Activated naive CD4-positive, alpha-beta T cell (primary cell): ENCODE results near the gene C17orf67.

Experiments used
- DNase-seq, 4 experiments: peaks; one replicate each; lab custom pipeline; 2025; lab: John Stamatoyannopoulos, UW

Gene C17orf67

DNA sequence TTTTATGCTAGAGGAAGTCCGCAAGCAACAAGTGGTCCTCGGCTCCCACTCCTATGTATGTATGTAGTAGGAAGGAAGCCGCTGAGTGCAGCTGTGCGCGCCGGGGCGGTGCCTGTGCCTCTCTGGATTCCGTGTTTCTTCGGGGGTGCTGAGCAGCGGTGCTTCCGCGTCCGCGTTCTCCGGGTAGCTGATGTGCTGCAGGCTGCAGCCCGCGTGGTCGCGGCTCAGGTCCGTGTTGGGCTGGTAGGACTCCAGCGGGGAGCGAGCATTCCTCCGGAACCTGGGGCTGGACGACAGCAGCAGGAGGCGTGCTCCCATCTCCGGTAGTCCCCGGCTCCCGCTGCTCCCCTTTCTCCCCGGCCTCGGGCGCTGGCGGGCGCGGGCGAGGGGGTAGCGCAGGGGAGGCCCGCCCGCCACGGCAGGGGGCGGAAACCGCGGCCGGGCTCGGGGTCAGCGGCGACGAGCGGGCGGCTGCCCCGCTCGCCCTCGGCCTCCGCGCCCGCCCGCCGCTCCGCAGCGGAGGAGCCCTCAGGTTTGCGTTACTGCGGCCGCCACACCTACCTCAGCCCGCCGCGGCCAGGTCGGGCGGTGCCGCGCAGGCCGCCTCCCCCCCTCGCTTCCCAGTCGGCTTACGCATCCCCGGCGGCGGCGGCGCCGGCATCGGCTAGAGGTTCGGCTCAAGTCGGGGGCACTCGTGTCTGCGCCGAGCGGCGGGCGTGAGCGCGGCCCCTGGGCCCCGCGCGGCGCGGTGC, 487 bp downstream of the C17orf67 start:
- DNase-seq, result peak; percentile 29 to 74 (median 62)

- DNase-seq, result no peak
Observed at GRCh38 chr17:56832446-56832845, 1.3 kb downstream of the C17orf67 start.

DNA sequence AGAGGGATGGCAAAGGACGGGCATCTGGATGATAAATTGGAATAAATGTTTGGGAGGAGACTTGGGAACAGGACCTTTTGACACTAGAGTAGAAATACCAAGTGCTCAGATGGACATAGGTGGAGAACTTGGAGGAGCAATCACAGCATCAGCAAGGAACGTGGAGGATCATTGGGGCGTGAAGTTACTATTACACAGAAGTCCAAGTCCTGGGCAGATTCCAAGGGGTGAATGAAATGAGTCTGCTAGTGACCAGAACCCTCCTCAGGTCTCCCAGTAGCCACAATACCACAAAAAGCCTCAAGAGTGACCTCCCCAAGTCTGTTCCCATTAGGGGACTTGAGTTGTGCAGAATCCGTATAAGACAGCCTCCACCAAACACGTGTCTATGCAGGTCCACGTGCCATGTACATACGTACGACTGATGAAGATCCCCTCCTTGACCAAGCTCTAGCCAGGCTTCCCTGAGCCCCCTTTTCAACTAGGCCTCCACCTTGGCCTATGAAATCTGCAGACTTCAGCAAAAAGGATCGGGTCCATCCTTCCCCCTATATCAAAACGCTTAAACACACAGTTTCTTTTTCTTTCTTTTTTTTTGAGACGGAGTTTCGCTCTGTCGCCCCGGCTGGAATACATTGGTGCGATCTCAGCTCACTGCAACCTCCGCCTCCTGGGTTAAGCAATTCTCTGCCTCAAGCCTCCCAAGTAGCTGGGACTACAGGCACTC, 2.2 kb downstream of the C17orf67 start:
- no peak for DNase-seq

DNA sequence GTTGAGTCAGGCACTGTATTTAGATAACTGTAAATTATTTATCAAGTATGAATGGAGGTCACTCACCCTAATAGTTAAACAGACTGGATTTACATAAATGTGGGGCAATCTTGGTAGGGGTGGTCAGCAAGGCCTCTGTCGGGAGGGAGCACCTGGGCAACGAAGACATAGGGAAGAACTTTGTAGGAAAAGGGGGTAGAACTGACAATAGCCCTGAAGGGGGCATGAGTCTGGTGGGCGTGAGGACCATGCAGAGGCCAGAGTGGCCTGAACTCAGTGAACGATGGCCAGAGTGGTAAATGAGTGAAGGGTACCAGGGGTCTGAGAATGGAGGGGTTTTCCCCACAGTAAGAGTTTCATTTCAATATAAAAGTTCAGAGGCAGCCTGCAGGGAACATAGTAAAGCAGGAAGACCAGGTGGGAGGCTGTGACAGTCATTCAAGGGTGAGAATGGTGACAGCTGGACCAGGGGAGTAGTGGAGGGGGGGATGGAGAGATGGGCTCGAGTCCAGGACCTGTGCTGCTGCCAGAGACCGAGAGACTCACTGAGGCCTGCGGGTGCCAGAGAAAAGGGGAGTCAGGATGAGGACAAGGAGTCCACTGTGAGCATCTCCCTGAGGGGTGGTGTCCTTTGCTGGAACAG, 2.9 kb downstream of the C17orf67 start:
- no peak for DNase-seq

DNA sequence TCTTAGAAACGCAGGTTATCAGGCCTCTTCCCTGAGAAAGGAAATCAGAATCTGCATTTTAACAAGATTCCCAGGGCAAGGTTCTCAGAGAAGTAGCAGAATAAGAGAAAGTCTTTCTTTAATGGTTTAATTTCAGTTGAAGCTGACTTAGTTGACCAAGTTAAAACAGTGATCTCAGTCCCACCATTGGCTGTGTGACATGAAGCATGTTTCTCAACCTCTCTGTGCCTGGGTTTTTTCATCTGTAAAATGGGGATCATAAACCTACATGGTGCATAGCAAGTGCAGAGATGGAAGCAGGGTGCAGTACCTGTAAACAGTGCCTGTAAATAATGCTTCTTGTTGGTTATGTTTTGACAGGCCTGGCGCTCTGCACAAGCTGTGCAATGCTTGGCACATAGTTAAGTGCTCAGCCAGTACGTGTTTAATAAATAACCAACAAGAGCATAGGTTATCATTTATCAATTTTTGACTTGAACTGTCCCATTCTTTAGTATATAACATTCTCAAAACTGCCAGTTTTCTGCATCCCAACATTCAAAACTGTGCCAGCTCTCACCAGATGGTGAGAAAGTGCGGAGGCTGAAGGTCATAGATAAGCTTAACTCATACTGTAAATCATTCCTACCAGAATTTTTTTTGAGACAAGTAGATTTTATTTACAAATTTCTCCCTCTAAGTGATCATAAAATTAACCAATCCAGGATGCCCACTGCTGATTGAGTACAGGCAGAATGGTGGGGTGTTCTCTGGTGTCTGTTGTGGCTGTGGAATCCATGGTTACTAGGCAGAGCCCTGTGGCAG, 6.9 kb downstream of the C17orf67 start:
- DNase-seq, result no peak

DNA sequence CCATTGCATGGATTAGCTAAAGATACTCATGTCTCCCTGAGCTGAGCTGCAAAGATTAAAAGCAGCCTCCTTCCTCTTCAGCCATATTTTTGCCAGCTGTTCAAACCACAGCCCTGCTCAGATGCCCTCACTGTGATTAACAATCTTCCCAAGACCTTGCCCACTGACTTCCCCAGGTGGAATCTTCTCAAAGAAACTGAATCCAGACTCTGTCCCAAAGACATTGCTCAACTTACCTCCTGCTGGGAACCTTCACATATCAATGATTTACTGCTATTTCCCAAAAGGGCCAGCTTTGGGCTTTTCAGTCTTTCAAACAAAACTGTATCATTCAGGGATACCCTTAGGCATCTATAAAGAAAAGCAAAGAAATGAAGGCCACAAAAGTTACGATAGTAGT, 9.2 kb downstream of the C17orf67 start:
- no peak for DNase-seq

DNA sequence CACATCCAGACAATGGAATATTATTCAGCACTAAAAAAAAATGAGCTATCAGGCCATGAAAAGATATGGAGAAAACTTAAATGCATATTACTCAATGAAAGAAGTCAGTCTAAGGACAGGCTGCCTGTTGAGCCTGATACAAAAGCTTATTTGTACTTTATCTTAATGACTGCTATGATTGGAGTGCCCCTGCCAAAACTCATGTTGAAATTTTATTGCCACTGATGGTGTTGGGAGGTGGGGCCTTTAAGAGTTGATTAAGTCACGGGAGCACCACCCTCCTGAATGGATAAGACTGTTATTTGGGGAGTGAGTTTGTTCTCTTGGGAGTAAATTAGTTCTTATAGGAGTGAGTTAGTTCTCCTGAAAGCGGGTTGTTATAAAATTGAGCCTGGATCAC, 9.9 kb downstream of the C17orf67 start:
- DNase-seq, result no peak

GRCh38 chr17:56822725-56823124, 11.0 kb downstream of the C17orf67 start:
- DNase-seq, result no peak

- no peak for DNase-seq
Observed at GRCh38 chr17:56821847-56822534, 11.7 kb downstream of the C17orf67 start.

- no peak for DNase-seq
Observed at GRCh38 chr17:56820207-56820606, 13.5 kb downstream of the C17orf67 start.

- DNase-seq, result peak; percentile 7 to 38 (median 24)
Observed at GRCh38 chr17:56819431-56820145, 14.1 kb downstream of the C17orf67 start.

DNA sequence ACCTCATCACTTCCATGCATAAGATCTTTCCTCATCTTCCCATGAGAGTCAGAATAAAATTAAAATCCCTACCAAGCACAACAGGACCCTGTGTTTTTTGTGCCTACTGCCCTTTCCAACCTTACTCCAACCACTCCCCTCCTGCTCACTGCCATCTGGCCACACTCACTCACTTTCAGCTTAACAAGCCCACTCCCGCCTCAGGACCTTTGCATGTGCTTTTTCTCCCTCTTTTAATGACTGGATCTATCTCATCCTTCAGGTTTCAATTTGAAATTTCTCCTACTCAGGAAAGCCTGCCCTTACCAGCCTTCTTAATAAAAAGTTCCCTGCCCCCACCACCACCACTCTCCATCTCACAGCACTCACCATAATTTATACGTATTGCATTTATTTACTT, 14.7 kb downstream of the C17orf67 start:
- DNase-seq, result no peak

- no peak for DNase-seq
Observed at GRCh38 chr17:56817066-56817465, 16.7 kb downstream of the C17orf67 start.

DNA sequence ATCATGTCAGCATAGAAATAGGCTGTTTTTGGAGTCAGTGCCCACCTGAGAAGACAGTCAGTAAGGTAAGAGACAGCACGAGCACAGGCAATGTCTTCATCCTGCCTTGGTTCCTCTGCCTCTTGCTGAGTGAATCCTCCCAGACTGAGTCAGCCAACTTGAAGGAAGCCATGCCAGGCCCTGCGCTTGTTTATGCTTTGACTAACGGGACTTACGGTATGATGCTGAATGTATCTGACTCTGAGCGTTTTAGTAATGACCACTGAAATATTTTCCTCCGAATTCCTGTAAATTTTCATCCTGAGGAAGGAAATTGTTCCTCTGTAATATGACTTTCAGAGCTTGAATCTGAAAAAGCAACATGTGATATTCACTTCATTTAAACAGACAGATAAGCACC, 18.0 kb downstream of the C17orf67 start:
- no peak for DNase-seq

DNA sequence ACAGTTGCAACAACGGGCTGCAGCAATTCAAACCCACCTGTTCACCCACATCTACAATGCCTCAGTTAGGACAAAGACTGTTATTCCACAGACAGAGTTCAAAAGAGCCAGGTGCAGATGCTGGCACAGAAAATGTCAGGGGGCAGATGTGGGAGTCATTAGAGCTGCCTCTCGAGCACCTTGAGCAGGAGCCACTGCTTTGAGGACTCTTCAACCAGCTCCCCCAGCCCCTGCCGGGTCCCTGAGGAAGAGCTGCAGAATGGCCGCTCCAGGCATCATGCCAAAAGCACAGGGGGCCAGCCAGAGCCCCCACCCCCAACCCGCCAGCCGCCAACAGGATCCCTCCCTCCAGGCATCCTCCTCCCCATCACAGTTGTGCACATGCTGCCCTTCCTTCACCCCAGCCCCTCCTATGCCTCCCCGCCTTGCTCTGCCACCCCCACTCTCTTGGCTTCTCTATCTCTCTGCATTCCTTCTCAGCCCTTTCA, 20.8 kb downstream of the C17orf67 start:
- no peak for DNase-seq

DNA sequence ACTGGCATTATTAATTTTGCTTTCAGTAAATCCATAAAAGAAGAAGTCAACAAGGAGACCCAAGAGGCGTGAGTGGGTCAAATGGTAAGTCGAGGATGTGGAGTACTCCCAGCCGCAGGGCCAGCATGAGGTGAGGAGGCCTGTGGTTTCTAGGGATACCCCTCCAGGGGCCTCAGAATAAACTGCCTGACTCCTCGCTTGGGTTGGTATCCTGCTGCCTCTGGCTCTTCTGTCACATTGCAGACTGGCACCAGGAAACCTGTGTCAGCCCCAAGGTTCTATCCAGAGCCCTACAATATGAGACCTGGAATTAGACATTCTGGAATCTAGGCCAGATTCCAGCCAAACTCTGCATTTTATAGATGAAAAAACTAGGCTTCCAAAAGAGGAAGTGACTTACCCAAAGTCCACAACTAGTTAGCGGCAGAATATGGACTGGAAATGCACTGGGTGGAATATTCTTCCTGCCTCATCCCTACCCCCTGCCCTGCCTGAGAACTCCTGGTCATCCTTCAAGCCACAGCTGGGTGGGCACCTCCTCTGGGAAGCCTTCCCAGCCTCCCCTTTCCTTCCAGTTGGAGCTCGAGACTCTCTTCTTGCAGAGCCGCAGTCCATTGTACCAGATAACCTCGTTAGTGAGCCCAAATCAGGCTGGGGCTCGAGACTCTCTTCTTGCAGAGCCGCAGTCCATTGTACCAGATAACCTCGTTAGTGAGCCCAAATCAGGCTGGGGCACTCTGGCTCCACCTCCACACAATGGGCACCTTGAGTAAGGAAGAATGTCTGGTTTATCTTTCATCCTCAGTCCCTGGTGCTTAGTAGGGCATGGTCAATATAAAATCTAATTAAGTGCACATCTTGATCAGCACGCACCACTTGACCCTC, 22.6 kb downstream of the C17orf67 start:
- no peak for DNase-seq

- no peak for DNase-seq
Observed at GRCh38 chr17:56810343-56810742, 23.4 kb downstream of the C17orf67 start.

DNA sequence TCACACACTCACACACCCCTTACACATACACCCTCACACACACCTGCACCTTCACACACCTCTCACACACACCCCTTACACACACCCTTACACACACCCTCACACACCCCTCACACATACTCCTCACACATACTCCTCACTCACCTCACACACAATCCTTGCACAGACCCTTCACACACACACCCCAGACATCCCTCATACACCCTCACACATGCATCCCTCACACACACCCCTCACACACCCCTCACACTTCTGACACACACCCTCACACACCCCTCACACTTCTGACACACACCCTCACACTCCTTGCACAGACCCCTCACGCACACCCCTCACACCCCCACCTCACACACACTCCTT, 23.9 kb downstream of the C17orf67 start:
- no peak for DNase-seq

- no peak for DNase-seq
Observed at GRCh38 chr17:56809106-56809819, 24.5 kb downstream of the C17orf67 start.
